ELR (cell line): Measurements from ENCODE around the gene BBS4.
A peak's percentile ranks its signal among the peaks of the same experiment; 100 is the strongest.

ENCODE experiments used
- DNase-seq: peaks from one replicate; pipeline ENCODE4 v3.0.0-alpha.2; 2015; ENCODE audit warnings: low read depth

Gene BBS4

GRCh38 chr15:72760590-72761260, 74.7 kb downstream of the BBS4 start:
- no peak for DNase-seq

GRCh38 chr15:72764656-72765055, 78.6 kb downstream of the BBS4 start:
- no peak for DNase-seq

- DNase-seq, result no peak
Measured at GRCh38 chr15:72766025-72766424, 80.0 kb downstream of the BBS4 start.

GRCh38 chr15:72766780-72767179, 80.8 kb downstream of the BBS4 start:
- no peak for DNase-seq

GRCh38 chr15:72770673-72771328, 84.8 kb downstream of the BBS4 start:
- no peak for DNase-seq

- DNase-seq, result no peak
Measured at GRCh38 chr15:72771329-72771725, 85.3 kb downstream of the BBS4 start.

GRCh38 chr15:72774696-72775383, 88.8 kb downstream of the BBS4 start:
- no peak for DNase-seq

- no peak for DNase-seq
Measured at GRCh38 chr15:72778796-72779195, 92.8 kb downstream of the BBS4 start.

- DNase-seq, result no peak
Measured at GRCh38 chr15:72781631-72782030, 95.6 kb downstream of the BBS4 start.

- DNase-seq, result no peak
Measured at GRCh38 chr15:72782274-72783003, 96.4 kb downstream of the BBS4 start.

- peak; percentile 50 for DNase-seq
Measured at GRCh38 chr15:72783004-72783639, 97.1 kb downstream of the BBS4 start.

GRCh38 chr15:72783640-72784455, 97.8 kb downstream of the BBS4 start, which contains the start of gene ADPGK:
ADPGK (minus strand) TSS chr15:72783758; CDS start chr15:72783691, 67 bp downstream.
- peak; percentile 91 for DNase-seq

GRCh38 chr15:72784456-72784876, 98.5 kb downstream of the BBS4 start:
- DNase-seq, result no peak

- DNase-seq, result peak; percentile 19
Measured at GRCh38 chr15:72785432-72785831, 99.4 kb downstream of the BBS4 start.

GRCh38 chr15:72785841-72786240, 99.8 kb downstream of the BBS4 start:
- DNase-seq, result no peak

GRCh38 chr15:72786242-72786641, 100.2 kb downstream of the BBS4 start:
- DNase-seq, result no peak

GRCh38 chr15:72786676-72787345, 100.8 kb downstream of the BBS4 start:
- DNase-seq, result no peak

- DNase-seq, result no peak
Measured at GRCh38 chr15:72787526-72787925, 101.5 kb downstream of the BBS4 start.
